Measurements from ENCODE around the gene TNFRSF21. TPM values are rescaled to one million over a fixed set of nuclear protein-coding genes. Genes with fewer than 3 reads are reported as not detected.
A peak's percentile ranks its signal among the peaks of the same experiment; 100 is the strongest.

The TNFRSF21 gene
- total and polyA plus RNA-seq, 9 of the 15 experiments (the other 6 are each of a cell fraction or from before 2014, with no cell fraction given): 0.63 to 5.7 (median 2.2) TPM

GRCh38 chr6:47307362-47308197, 2.1 kb downstream of the TNFRSF21 start:
- in situ Hi-C loops (cut with MboI): loop anchor here (5.0 kb wide), 1 partner anchor 210 kb away; no protein-coding TSS in a partner anchor
- no peak for FAIRE-seq
- Histone ChIP-seq H3K9ac (ENCODE audit: insufficient read depth in 1 of 2, low read depth in 2 of 2, low read length in 2 of 2) (no peak overlapping the region), H3K36me3 (ENCODE audit: control insufficient read depth, insufficient read depth, low read length) (no peaks in the 10 kb centered on the region), H3K9me1 (ENCODE audit: control insufficient read depth, insufficient read depth, low read length) (no peaks in the 10 kb centered on the region), H2AFZ (ENCODE audit: low read depth, low read length) (no peak overlapping the region), H3K27me3 (ENCODE audit: control insufficient read depth in 2 of 2, insufficient read depth in 2 of 2, low read length in 2 of 2) (peaks cover 9 to 11% of the 10 kb centered on the region in 2 experiments; a peak in 4 of 5 replicates), H3K4me2 (ENCODE audit: insufficient read depth, low read length) (no peak overlapping the region), H3K4me3 (no peak overlapping the region), H3K27ac (ENCODE audit: extremely low read depth, low read depth, low read length) (no peak overlapping the region), H4K20me1 (replicated peaks; ENCODE audit: control insufficient read depth, insufficient read depth, low read length) (no peaks in the 10 kb centered on the region), H3K4me1 (replicated peaks in 1 of 2; ENCODE audit: control insufficient read depth in 2 of 2, insufficient read depth in 2 of 2, low read length in 2 of 2) (peaks cover 0 to 15% of the 10 kb centered on the region in 2 experiments; a peak in 3 of 5 replicates), H3K9me3 (replicated peaks; ENCODE audit: control insufficient read depth, insufficient read depth, low read depth, low read length) (no peaks in the 10 kb centered on the region), H3K79me2 (ENCODE audit: control insufficient read depth, insufficient read depth, low read length) (no peaks in the 10 kb centered on the region)
- no TSS peak for BruUV-seq (replicated peaks)
- TF ChIP-seq CEBPB (tag; IDR thresholded peaks at IDR 0.05) (peak; percentile 82), ZBTB5 (IDR thresholded peaks at IDR 0.05) (no peak), CEBPG (CRISPR knock-in tag; IDR thresholded peaks at IDR 0.05) (0 out of 2 replicates have a peak, but pooled peaks have one; percentile 5), CEBPG (tag; conservative IDR thresholded peaks at IDR 0.05 in 1 of 2, IDR thresholded peaks at IDR 0.05 in 1 of 2) (peak; percentile 21 to 70; a peak in 2 of 4 replicates), ZNF121 (CRISPR knock-in tag; conservative IDR thresholded peaks at IDR 0.05) (peak; percentile 67)
- ATAC-seq: no peak
- intact Hi-C loops (cut with micrococcal nuclease): no loop called here
- POLR2A ChIA-PET: interaction anchor here (0.6 to 1.7 kb wide), 3 partner anchors 158 to 215 kb away, joined by 3 to 4 read pairs (median 3); no protein-coding TSS in a partner anchor
- CTCF ChIA-PET (ENCODE audit: low intra/inter-chr PET ratio): interaction anchor here (0.6 to 1.5 kb wide), 2 partner anchors 208 to 211 kb away, joined by 3 to 5 read pairs; no protein-coding TSS in a partner anchor
- no peak for DNase-seq (ENCODE audit: extremely low read depth in 1 of 4, low spot score in 3 of 4)
- 61% methylated on average over 7 of the region's 7 CpGs for WGBS (ENCODE audit: insufficient coverage, low coverage, missing lambda C conversion rate)
